H9 (cell line): ENCODE measurements around the gene BLNK. TPM values are rescaled to one million over a fixed set of nuclear protein-coding genes. Genes with fewer than 3 reads are reported as not detected.

Experiments used
- DNase-seq: peaks from one replicate; pipeline ENCODE4 v3.0.0-alpha.2; 2017
- H2AFZ ChIP-seq: one replicate; pipeline ENCODE4 v1.6.1; 2013; ENCODE audit warnings: mild to moderate bottlenecking, low read length, control low read depth, moderate library complexity
- H2AK5ac ChIP-seq: 2 replicates; pipeline ENCODE4 v1.6.1; 2013; ENCODE audit warnings: low read length, control low read depth, mixed read lengths; ENCODE audit not compliant: insufficient read length
- H2BK120ac ChIP-seq: one replicate; pipeline ENCODE4 v1.6.1; 2013; ENCODE audit warnings: low read depth, mild to moderate bottlenecking, low read length, control low read depth, inconsistent platforms; ENCODE audit not compliant: poor library complexity, severe bottlenecking
- H2BK12ac ChIP-seq: 2 replicates; pipeline ENCODE4 v1.6.1; 2013; ENCODE audit warnings: low read length, control low read depth, mixed read lengths, low read depth; ENCODE audit not compliant: insufficient read length
- H2BK15ac ChIP-seq: 2 replicates; pipeline ENCODE4 v1.6.1; 2013; ENCODE audit warnings: low read depth, low read length, control low read depth
- H2BK20ac ChIP-seq: one replicate; pipeline ENCODE4 v1.6.1; 2013; ENCODE audit warnings: low read depth, mild to moderate bottlenecking, low read length, control low read depth, inconsistent platforms; ENCODE audit not compliant: poor library complexity, severe bottlenecking
- H2BK5ac ChIP-seq: 2 replicates; pipeline ENCODE4 v1.6.1; 2013; ENCODE audit warnings: low read length, control low read depth, mixed read lengths; ENCODE audit not compliant: insufficient read length
- H3K14ac ChIP-seq: 2 replicates; pipeline ENCODE4 v1.6.1; 2013; ENCODE audit warnings: low read length, control low read depth; ENCODE audit not compliant: insufficient read depth
- H3K18ac ChIP-seq: 2 replicates; pipeline ENCODE4 v1.6.1; 2013; ENCODE audit warnings: low read depth, mild to moderate bottlenecking, mixed read lengths, low read length, control low read depth; ENCODE audit not compliant: insufficient read length
- H3K23ac ChIP-seq: 2 replicates; pipeline ENCODE4 v1.6.1; 2013; ENCODE audit warnings: low read length, control low read depth, mixed read lengths, low read depth; ENCODE audit not compliant: insufficient read length
- H3K23me2 ChIP-seq: 2 replicates; pipeline ENCODE4 v1.6.1; 2013; ENCODE audit warnings: low read depth, mild to moderate bottlenecking, mixed read lengths, low read length, control low read depth; ENCODE audit not compliant: insufficient read length, poor library complexity, severe bottlenecking
- H3K27ac ChIP-seq: 2 replicates; pipeline ENCODE4 v1.5.1; 2013; ENCODE audit warnings: low read length, control low read depth, mixed read lengths, low read depth; ENCODE audit not compliant: insufficient read length
- H3K27me3 ChIP-seq: 2 replicates; pipeline ENCODE4 v1.6.1; 2013; ENCODE audit warnings: low read length, control low read depth, inconsistent platforms; ENCODE audit not compliant: insufficient read depth
- H3K4ac ChIP-seq: 2 replicates; pipeline ENCODE4 v1.6.1; 2013; ENCODE audit warnings: low read depth, mild to moderate bottlenecking, control low read depth, inconsistent platforms, low read length, moderate library complexity
- H3K4me1 ChIP-seq: 2 replicates; pipeline ENCODE4 v1.6.1; 2013; ENCODE audit warnings: low read length, control low read depth, inconsistent platforms; ENCODE audit not compliant: insufficient read depth
- H3K4me2 ChIP-seq: 2 replicates; pipeline ENCODE4 v1.6.1; 2013; ENCODE audit warnings: low read length, control low read depth, mixed read lengths; ENCODE audit not compliant: insufficient read length, insufficient read depth
- H3K56ac ChIP-seq: 2 replicates; pipeline ENCODE4 v1.6.1; 2013; ENCODE audit warnings: low read depth, mild to moderate bottlenecking, mixed read lengths, low read length, control low read depth; ENCODE audit not compliant: insufficient read length
- H3K79me1 ChIP-seq: 2 replicates; pipeline ENCODE4 v1.6.1; 2013; ENCODE audit warnings: low read depth, mild to moderate bottlenecking, moderate library complexity, low read length, control low read depth, inconsistent platforms; ENCODE audit not compliant: insufficient read depth, poor library complexity, severe bottlenecking
- H3K79me2 ChIP-seq: 2 replicates; pipeline ENCODE4 v1.6.1; 2013; ENCODE audit warnings: low read length, control low read depth, inconsistent platforms; ENCODE audit not compliant: insufficient read depth
- H3K9ac ChIP-seq: 2 replicates; pipeline ENCODE4 v1.6.1; 2013; ENCODE audit warnings: low read length, control low read depth, mixed read lengths; ENCODE audit not compliant: insufficient read length; ENCODE audit errors: extremely low read depth
- H3K9me3 ChIP-seq: one replicate; pipeline ENCODE4 v1.6.1; 2013; ENCODE audit warnings: low read depth, low read length, inconsistent platforms; ENCODE audit not compliant: control insufficient read depth
- H3T11ph ChIP-seq: one replicate; pipeline ENCODE4 v1.6.1; 2013; ENCODE audit warnings: mild to moderate bottlenecking, low read length, control low read depth, inconsistent platforms
- H4K20me1 ChIP-seq: one replicate; pipeline ENCODE4 v1.6.1; 2013; ENCODE audit not compliant: control insufficient read depth, insufficient read length, insufficient read depth
- H4K5ac ChIP-seq: 2 replicates; pipeline ENCODE4 v1.6.1; 2013; ENCODE audit warnings: low read depth, mild to moderate bottlenecking, mixed read lengths, low read length, control low read depth; ENCODE audit not compliant: insufficient read length
- H4K8ac ChIP-seq: replicated peaks from 2 replicates; pipeline ENCODE4 v1.6.1; 2013; ENCODE audit warnings: low read length, control low read depth, mixed read lengths, low read depth; ENCODE audit not compliant: insufficient read length
- H4K91ac ChIP-seq: 2 replicates; pipeline ENCODE4 v1.6.1; 2013; ENCODE audit warnings: low read depth, mild to moderate bottlenecking, moderate library complexity, mixed read lengths, low read length, control low read depth; ENCODE audit not compliant: insufficient read length
- H3K27ac Mint-ChIP-seq, 3 experiments: 2 replicates in 2 of 3; 3 replicates in 1 of 3; pipeline ENCODE4 v1.8.0; 2020 to 2021; ENCODE audit warnings: mixed read lengths in 3 of 3, mild to moderate bottlenecking in 1 of 3, moderate library complexity in 1 of 3
- H3K27me3 Mint-ChIP-seq: 2 replicates; pipeline ENCODE4 v1.8.0; 2021; ENCODE audit warnings: low read depth, mild to moderate bottlenecking, moderate library complexity, mixed read lengths
- H3K36me3 Mint-ChIP-seq, 3 experiments: 2 replicates in 2 of 3; 3 replicates in 1 of 3; pipeline ENCODE4 v1.8.0; 2020 to 2021; ENCODE audit warnings: low read depth in 3 of 3, mixed read lengths in 3 of 3; ENCODE audit not compliant: insufficient read depth in 1 of 3
- H3K4me1 Mint-ChIP-seq, 2 experiments: 2 replicates each; pipeline ENCODE4 v1.8.0; 2020; ENCODE audit warnings: mixed read lengths in 2 of 2
- H3K4me3 Mint-ChIP-seq, 2 experiments: 2 replicates in 1 of 2; 3 replicates in 1 of 2; pipeline ENCODE4 v1.8.0; 2020 to 2021; ENCODE audit warnings: mild to moderate bottlenecking in 2 of 2, mixed read lengths in 2 of 2, moderate library complexity in 1 of 2
- H3K9me3 Mint-ChIP-seq, 2 experiments: 2 replicates in 1 of 2; 3 replicates in 1 of 2; pipeline ENCODE4 v1.8.0; 2020; ENCODE audit warnings: mild to moderate bottlenecking in 2 of 2, mixed read lengths in 2 of 2, moderate library complexity in 1 of 2
- CTCF ChIP-seq: fragments of 200-600 bp; sonication (generic); conservative IDR thresholded peaks from 3 replicates; pipeline ENCODE4 v1.8.0; 2021; ENCODE audit warnings: antibody characterized with exemption, mild to moderate bottlenecking
- WGBS: extraction: QIAGEN DNeasy Blood & Tissue Kit; methylation state at CpG from one replicate; pipeline ENCODE4 v1.1.7; 2013; ENCODE audit warnings: missing lambda C conversion rate, low lambda C conversion rate, mixed read lengths; ENCODE audit not compliant: insufficient read length; ENCODE audit errors: extremely low coverage; 5-methylcytosine and 5-hydroxymethylcytosine counted together
- total RNA-seq: library from RNA; stranded (reverse); gene quantifications from 2 replicates; pipeline ENCODE4 v1.2.1, GENCODE V29; 2021

Gene BLNK
- total RNA-seq, 1 experiment from 2014 or later, result not detected

DNA sequence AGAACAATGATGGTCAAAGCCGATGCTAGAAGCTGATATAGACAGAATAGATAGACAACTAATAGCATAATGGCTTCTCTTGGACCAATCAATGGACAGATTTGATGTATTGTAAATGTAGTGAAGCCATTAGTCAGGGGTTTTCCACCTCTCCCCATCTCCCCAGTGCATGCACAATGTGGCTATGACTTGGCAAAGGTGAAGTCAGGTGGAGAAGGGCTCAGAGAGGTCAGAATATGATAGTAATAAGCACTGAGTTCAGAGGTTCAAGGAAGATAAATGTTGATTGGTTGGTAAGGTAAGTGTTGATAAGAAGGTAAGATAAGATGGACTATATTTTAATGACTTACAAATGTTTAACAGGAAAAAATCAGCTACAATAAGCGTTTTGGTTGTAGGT lies 28.5 kb downstream of the BLNK start:
- Histone ChIP-seq H4K91ac (no peak overlapping the region), H3K79me1 (no peaks in the 10 kb centered on the region), H3K9me3 (no peaks in the 10 kb centered on the region), H2BK20ac (no peak overlapping the region), H2AFZ (no peak overlapping the region), H3K23ac (no peak overlapping the region), H3K27me3 (no peaks in the 10 kb centered on the region), H3K56ac (no peak overlapping the region), H4K8ac (no peak overlapping the region), H2BK5ac (no peak overlapping the region), H2BK120ac (no peak overlapping the region), H2BK12ac (no peak overlapping the region), H3K27ac (no peak overlapping the region), H3K23me2 (peaks cover 2% of the 10 kb centered on the region), H3K4me2 (no peak overlapping the region), H3T11ph (no peak overlapping the region), H3K9ac (no peak overlapping the region), H3K79me2 (no peaks in the 10 kb centered on the region), H4K20me1 (no peaks in the 10 kb centered on the region), H3K14ac (no peak overlapping the region), H4K5ac (no peak overlapping the region), H2BK15ac (no peak overlapping the region), H2AK5ac (no peak overlapping the region), H3K4ac (no peak overlapping the region), H3K4me1 (no peaks in the 10 kb centered on the region), H3K18ac (no peak overlapping the region)
- H3K9me3 Mint-ChIP-seq, result peaks cover 0 to 2% of the 10 kb centered on the region in 2 experiments; a peak in 1 of 5 replicates
- H3K36me3 Mint-ChIP-seq, result no peaks in the 10 kb centered on the region; a peak in 1 of 7 replicates
- H3K27ac Mint-ChIP-seq, result peak overlapping the region in 1 of 3 experiments; percentile 6; a peak in 1 of 7 replicates
- peaks cover 3 to 7% of the 10 kb centered on the region in 2 experiments for H3K4me1 Mint-ChIP-seq
- H3K4me3 Mint-ChIP-seq, result no peak overlapping the region
- H3K27me3 Mint-ChIP-seq, result peaks cover 2% of the 10 kb centered on the region
- WGBS, result no CpG with 5 or more reads among the region's 2 CpGs
- 0 out of 3 replicates have a peak, but pooled peaks have one; percentile 6 for TF ChIP-seq CTCF
- DNase-seq, result no peak
